DMS53 (cell line): Measurements from ENCODE around the gene ZNF774.
A peak's percentile ranks its signal among the peaks of the same experiment; 100 is the strongest.
"Not testable (repeated sequence)": the region's sequence is repeated elsewhere in the genome, so short reads cannot be mapped to it uniquely, and the experiment has no call there.

Experiments
- DNase-seq: peaks from one replicate; lab custom pipeline; 2025; lab: John Stamatoyannopoulos, UW

ZNF774 gene

DNA sequence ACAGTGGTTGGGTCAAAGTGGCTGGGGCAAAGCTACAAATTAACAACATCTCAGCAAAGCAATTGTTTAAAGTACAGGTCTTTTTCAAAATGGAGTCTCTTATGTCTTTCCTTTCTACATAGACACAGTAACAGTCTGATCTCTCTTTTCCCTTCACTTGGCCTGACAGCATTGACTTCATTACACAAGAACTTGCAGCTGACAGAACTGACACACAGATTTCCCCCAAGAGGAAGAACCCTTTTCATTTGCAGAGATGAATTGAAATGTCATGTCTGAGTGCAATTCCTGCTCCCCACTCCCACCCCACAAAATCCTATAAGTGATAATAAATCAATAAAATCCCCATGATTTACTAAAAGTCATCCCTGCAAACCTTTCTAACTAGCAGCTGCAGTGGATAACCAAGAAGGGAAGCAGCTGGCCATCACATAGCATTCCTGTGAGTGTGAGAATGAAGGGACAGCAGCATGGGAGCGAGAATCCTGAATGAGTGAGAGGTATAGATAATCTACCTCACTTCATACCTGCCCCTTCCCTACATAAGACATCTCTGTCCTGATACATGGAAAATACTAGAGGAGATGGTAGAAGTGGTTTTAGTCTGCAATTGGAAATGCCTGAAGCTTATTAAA lies 4.5 kb upstream of the ZNF774 start:
- DNase-seq, result not testable (repeated sequence)

DNA sequence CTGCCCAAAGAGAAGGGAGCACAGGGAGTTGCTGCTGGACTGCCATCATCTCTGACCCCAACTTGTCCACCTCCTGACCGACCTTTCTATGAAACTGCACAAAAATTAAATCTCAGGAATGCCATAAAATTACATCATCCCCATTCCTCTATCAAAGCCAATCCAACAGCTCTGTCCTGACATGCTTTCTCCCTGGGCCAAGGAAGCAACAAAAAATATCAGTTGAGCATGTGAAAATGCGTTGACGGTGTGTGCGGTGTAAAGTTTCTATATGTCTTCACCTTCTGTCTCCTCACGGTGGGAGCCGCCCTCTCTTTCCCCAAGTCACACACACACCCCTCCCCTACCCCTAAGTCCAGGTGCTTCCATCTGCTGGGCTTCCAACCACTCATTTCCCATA lies 3.6 kb upstream of the ZNF774 start:
- no peak for DNase-seq

DNA sequence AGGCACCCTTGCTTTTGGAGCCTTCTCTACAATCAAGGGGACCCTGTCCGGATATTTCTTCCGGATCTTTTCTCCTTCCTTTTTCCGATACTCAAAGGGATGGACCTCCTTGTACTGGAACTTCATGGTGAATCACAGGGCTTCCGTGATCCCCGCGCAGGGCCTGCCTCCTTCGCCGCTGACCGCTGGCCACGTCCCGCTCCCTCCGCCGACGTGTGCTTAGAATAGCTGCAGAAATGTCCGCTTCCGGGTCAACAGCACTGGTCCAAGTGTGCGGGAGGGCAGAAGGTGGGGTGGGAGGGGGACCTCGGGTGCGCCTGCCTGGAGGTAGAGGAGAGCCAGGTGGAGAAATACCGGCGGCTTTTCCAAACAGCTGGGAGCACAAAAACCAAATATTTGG lies 3.0 kb upstream of the ZNF774 start:
- DNase-seq, result no peak

DNA sequence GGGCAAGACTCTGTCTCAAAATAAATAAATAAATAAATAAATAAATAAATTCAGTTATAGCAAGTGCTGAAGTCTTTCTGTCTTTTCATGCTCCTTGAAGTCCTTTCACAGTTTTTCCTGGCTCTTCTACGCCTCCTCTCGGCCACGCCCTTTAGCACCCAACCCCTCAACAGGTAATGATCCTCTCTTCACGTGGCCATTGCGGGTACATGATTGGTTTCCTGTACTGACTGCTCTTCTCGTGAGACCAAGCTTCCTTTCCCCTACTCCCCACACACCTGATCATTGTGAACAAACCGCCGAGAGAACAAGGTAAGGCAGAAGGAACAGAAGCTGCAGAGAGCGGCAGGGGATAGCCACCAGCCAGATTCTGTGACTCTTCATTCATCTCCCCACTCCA lies 2.3 kb upstream of the ZNF774 start:
- no peak for DNase-seq

DNA sequence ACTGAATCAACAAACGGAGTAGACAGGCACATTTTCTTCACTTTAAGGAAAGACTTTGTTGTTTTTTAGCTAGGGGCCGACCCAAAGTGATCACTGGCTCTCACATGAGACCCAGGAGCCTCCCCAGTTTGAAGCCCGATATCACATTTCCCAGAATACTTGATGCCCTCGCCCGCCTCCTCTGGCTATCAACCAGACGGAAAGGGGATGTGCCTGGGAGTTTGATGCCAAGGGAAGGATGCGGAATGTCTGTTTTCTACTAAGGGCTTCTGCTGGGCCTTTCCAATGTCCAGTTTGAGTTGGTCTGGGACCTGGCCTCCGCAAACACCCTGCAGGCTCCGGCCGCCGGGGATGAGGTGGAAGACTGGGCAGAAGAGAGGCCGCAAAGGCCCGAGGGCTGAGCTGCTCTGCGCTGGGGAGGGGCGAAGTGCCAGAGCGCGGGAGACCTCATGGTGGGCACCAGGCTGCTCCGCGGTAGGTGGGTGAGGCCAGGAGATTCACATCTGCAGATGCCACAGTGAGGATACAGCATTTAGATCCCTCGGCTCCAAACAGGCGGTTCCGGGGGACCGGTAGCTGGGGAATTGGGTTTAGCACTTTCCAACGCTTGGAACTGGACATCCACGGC lies 491 bp upstream of the ZNF774 start:
- DNase-seq, result no peak

DNA sequence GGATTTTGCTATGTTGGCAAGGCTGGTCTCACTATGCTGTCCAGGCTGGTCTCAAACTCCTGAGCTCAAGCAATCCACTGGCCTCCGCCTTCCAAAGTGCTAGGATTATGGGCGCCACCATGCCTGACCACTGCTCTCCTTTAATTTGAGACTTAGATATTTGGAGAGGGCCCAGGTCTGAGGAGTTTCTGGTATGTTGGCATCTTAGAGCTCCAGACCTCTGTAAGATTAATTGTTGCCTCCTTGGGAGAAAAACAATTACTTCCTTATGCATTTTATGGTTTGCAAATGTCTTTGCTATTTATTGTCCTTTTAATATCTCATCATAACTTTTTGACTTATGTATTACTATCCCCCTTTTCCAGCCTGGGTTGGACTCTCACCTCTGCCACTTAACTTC lies 2.9 kb downstream of the ZNF774 start:
- no peak for DNase-seq

DNA sequence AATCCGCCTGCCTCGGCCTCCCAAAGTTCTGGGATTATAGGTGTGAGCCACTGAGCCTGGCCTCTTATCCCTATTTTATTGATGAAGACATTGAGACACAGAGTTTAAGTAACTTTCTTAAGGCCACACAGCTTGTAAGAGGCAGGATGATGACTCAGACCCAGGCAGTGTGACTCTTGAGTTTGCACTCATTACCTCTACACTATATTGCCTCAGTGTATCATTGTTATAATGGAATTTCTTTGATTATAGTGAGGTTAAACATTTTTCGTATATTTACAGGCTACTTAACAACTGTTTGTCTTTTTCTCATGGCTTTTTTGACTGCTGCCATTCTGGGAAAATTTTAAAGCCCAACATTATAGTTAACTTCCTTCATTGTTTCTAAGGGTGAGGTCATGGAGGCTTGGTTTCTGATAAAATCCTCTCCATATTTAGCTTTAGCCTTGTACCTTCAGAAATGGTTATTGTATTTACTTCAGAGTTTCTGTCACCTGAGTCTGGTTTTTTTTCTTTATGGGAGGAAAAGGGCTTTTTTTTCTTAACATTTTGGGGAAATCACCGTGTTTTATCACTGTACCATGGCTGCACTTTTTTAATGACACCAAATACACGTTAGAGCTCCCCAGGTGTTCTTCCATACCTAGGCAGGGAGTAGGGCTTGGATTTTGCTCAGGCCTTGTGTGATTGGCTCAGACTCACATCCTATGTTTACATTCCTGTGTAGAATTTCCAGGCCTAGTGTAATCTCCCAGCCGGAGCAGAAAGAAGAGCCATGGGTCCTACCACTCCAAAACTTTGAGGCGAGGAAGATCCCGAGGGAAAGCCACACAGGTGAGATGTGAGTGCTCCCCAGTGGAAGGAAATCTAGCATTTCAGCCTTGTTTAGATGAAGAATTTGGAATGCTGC lies 6.3 kb downstream of the ZNF774 start:
- peak; percentile 9 for DNase-seq

DNA sequence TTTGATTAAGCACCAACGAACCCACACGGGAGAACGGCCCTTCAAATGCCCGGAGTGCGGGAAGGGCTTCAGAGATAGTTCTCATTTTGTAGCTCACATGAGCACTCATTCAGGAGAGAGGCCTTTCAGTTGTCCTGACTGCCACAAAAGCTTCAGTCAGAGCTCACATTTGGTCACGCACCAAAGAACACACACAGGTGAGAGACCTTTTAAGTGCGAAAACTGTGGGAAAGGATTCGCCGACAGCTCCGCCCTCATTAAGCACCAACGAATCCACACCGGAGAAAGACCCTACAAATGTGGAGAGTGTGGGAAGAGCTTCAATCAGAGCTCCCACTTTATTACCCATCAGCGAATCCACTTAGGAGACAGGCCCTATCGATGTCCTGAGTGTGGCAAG lies 8.7 kb downstream of the ZNF774 start:
- no peak for DNase-seq

DNA sequence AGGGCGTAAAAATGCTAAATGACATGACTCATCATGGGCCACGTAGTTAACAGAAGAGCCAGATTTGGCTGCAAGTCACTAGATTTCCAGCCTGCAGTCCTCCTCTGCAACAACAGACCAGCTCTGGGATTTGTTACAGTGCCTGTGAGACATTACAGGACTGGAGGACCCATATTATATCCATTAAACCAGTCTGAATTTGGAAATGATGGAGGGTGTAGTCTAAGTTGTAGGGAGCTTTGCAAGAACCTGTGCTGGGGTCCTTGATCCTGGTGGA lies 10.8 kb downstream of the ZNF774 start:
- no peak for DNase-seq

DNA sequence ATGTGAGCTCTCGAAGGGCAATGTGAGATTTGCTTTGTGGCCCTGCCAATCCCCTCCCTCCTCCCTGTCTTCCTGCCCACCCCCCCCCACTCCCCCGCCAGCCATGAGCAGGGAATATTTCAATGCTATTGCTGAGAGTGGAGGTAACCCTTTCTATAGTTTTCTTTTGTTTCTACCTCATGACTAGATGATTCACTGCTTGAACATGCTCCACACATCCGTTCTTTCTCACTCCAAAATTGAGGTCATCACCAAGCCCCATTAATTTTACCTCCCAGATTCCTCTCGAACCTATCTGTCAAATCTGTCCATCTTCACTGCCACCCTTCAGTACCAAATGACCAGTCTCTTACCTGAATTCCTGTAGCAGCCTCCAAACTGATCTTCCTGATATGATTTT lies 12.2 kb downstream of the ZNF774 start:
- DNase-seq, result no peak

DNA sequence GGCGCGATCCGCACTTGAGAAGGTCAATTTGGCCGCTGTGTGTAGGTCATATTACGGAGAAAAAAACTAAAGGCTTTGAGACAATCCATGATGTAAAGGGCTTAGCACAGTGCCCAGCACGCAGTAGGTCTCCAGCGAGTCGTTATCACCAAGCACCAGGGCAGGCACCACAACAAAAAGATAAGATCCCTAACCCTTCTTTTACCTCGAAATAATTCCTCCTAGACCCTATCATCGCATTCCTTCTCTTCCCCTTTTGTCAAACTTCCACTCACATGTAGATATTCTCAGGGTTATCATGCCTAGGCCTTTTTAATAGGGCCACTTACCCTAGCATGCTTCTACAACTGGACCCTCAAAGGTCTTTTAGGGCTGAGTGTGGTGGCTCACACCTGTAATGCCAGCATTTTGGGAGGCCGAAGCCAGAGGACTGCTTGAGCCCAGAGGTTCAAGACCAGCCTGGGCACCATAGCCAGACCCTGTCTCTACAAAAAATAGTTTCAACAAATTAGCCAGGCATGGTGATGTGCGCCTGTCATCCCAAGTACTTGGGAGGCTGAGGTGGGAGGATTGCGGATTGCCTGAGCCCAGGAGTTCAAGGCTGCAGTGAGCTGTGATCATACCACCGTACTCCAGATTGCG lies 13.5 kb downstream of the ZNF774 start:
- no peak for DNase-seq

DNA sequence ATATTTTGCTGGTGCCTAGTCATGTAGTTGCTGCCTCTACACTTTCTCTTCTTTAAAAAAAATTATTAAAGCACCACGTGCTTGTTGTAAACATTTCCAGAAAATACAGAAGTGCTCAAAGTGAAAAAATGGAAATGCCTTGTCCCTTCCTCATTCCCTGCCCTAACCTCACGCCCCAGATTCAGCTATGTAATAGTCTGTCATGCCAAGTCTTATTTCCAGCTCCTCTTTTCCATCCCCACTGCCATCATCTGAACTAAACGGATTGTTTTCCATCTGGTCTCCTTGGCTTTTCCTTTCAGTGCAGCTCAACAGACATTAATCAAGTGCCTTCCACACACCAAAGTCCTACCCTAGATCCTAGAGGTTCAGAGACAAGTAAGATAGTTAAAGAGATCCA lies 15.5 kb downstream of the ZNF774 start:
- no peak for DNase-seq

DNA sequence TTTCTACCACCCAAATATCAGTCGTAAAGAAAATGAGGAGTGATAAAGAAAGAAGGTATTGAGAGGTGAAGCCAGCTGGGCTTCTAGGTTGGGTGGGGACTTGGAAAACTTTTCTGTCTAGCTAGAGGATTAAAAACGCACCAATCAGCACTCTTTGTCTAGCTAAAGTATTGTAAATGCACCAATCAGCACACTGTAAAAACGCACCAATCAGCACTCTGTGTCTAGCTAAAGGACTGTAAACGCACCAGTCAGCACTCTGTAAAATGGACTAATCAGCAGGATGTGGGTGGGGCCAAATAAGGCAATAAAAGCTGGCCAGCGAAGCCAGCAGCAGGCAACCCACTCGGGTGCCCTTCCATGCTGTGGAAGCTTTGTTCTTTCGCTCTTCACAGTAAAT lies 23.0 kb downstream of the ZNF774 start:
- DNase-seq, result no peak

DNA sequence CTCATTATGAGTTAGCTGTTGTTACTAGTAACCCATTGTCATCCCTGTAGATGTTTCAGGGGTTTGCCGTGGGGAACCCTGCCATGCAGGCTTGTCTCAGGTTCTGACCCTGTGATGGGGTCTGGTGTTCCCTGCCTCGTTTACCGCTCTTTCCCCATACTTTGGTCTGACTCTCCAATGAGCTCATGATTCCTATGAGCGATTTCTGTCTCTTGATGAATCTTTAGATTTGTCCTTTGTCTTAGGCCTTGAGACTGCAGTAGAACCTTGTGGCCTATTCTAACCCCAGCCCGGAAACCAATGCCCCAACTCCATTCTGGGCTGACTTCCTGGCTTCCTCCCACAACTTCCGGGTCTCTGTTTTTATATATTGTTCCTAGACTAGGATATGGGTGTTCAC lies 24.7 kb downstream of the ZNF774 start:
- no peak for DNase-seq

DNA sequence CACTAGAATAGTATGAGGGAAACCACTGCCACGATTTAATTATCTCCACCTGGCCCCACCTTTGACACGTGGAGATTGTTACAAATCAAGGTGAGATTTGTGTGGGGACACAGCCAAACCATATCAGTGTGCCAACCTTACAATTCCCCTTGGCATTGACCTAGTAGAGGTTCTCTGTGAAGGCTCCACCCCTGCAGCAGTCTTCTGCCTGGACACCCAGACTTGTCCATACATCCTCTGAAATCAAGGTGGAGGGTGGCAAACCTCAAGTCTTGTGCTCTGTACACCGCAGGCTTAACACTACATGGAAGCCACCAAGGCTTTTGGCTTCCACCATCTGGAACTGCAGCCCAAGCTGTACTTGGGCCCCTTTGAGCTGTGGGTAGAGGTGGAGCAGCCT lies 27.2 kb downstream of the ZNF774 start:
- DNase-seq, result no peak

DNA sequence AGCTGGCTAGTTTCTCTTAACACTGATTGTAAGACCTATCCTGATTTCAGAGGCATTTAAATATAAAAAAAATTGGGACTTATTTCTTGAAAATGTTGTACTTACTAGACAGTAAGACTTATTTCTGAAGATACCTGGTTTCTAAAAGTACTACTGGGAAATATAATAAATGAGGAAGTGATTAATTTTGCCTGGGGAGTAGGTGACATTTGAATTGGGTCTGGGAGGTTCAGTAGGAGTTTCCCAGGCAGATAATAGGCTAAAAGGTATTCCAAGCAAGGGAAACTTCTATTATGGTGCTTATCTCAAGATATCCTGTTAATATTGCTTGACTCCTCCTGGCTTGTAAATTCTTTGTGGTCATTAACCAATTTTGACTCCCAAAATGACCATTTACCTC lies 29.4 kb downstream of the ZNF774 start:
- no peak for DNase-seq

DNA sequence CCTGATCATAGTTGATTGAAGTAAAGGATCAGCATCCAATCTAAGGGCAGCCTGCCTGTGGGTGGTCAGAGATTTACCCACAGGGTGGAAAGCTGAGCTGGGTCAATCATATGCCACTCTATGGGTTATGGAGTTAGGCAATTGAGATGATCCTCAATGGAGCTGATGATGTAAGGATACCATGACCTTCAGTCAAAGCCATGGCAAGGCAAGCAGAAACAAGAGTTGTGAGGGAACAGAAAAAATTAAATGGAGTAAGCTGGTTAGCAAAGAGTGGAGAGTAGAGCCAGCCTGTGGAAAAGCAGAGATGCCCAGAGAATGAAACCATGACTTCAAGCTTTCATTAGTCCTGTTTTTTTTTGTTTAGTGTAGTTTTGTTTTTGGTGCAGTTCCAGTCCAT lies 30.2 kb downstream of the ZNF774 start:
- DNase-seq, result no peak

DNA sequence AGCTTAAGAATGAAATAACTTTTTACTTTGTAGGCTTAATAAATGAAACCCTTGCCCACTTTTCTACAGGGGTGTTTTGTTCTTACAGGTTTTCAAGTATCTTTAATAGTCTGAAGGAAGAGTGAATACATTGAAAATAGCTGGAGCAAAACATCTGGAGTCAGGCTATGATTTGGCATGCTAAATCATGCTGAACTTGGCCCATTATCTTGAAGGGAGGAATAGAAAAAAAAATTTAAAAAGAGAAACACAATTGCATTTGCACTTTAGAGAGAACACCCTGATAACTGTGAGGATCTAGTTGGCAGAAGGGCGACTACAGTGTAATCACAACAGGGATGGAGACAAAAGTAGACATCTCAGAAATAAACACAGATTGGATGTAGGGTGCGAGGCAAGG lies 34.1 kb downstream of the ZNF774 start:
- DNase-seq, result no peak

DNA sequence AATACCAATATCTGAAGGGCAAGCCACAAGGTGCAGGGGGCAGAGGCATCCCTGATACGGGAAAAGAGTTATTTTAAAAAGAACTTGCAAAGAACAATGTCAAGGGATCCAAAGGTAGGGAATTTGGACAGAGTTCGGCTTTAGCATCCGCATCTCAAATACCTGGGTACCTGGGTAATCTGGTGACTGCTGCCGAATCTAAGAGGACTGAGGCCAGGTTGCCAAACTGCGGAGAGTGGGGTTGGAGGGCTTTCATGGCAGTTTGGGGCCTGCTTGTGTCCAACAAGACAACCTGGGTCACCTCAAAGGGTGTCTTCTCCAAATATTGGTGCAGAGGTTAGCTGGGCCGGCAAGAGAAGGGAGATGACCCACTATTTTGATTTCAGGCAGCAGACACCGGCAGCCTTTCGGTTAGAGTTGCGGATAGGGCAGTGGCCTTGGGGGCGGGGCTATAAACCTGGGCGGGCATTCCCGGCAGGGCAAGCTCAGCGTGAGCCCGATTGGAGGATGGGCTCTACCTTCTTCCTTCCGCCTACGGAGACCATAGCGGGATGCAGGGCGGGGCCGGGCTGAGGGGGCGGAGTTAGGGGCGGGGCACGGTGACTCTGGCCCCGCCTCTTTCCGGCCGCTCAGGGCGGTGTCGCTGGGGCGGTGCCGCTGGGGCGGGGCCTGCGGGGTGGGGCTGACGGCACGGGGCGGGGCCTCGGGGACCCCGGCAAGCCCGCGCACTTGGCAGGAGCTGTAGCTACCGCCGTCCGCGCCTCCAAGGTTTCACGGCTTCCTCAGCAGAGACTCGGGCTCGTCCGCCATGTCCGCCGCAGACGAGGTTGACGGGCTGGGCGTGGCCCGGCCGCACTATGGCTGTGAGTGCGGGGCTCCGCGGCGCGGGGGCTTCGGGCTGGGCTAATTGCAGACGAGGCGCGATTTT lies 35.7 kb downstream of the ZNF774 start, which contains the start of gene IQGAP1:
Gene IQGAP1, plus strand, starts transcription at position 709 of the 928 bp plus-strand sequence. Its CDS starts 100 bp downstream, at position 809.
- peak; percentile 96 for DNase-seq

DNA sequence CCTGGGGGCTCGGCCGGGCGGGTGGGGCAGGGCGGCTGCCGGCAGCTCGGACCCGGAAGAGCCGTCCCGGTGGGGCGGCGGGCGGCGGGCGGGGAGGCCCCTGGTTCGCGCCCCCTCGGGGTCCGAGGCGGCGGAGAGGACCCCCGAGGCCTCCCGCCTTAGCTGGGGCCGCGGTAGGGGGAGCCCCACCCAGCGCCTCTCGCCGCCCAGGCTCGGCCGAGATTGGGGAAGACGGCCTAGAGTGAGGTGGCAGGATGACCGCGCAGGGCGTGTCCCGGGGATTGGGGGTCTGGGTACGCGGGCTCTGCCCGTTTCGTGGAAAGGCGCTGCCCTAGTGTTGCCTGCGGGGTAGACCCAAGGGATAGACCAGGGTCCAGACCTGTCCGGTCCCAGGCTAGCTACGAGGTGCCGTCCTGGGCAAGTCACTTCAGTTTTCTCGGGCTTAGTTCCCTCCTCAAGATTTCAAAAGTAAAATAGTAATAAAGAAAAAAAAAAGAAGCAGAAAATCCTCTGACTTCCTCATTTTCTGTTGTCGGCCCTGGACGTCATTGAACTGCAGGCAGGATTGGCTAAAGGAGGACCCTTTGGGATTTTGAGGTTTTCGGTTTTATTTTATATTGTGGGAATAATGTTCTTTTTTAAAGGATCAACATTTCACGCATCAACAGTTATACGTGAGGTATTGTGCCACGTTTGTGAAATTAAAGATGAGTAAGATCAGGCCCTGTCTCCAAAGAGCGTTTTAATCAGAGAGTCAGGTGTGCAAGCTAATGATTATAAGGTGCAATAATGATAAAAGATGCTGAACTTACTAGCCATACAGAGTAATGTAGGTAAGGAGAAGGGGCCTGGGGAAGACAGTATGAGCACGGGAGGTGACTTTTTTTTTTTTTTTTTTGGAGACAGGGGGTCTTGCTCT lies 36.6 kb downstream of the ZNF774 start:
- DNase-seq, result peak; percentile 56

DNA sequence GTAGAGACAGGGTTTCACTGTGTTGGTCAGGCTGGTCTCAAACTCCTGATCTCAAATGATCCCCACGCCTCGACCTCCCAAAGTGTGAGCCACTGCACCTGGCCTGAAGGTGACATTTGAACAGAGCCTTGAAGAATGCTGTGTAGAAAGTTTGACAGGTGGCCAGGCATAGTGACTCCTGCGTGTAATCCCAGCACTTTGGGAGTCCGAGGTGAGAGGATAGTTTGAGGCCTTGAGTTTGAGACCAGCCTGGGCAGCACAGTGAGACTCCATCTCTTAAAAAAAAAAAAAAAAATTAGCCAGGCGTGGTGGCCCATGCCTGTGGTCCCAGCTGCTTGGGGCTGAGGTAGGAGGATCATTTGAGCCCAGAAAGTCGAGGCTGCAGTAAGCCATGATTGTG lies 37.4 kb downstream of the ZNF774 start:
- DNase-seq, result no peak
